PFSK-1 (cell line): ENCODE results near the gene CX3CL1.
A peak's percentile ranks its signal among the peaks of the same experiment; 100 is the strongest.

Source experiments
- FOXP2 ChIP-seq: optimal IDR thresholded peaks from 2 replicates; pipeline ENCODE3; 2011; ENCODE audit warnings: borderline replicate concordance, control low read depth, inconsistent platforms; ENCODE audit not compliant: insufficient read depth; ENCODE audit errors: extremely low read length, extremely low read depth
- POLR2AphosphoS5 ChIP-seq: IDR thresholded peaks from 2 replicates; pipeline ENCODE4 v1.6.1; 2012; ENCODE audit warnings: low read depth, mild to moderate bottlenecking, control low read depth, low read length, moderate library complexity
- SIN3A ChIP-seq: IDR thresholded peaks from 2 replicates; pipeline ENCODE4 v1.6.1; 2012; ENCODE audit warnings: mild to moderate bottlenecking, low read length, moderate library complexity, borderline replicate concordance; ENCODE audit not compliant: insufficient read depth
- TAF1 ChIP-seq: IDR thresholded peaks from 2 replicates; pipeline ENCODE4 v1.6.1; 2012; ENCODE audit warnings: low read length, control low read depth, borderline replicate concordance; ENCODE audit not compliant: insufficient read depth
- TF ChIP-seq, protein P1 (sequence below), 2 experiments: IDR thresholded peaks; 2 replicates each; pipeline versions ENCODE4 v1.6.1 to v1.8.0; 2011 to 2012; ENCODE audit warnings: low read depth in 2 of 2, low read length in 2 of 2, control low read depth in 1 of 2, inconsistent platforms in 1 of 2, mild to moderate bottlenecking in 1 of 2, moderate library complexity in 1 of 2; ENCODE audit not compliant: insufficient read depth in 1 of 2

The CX3CL1 gene

DNA sequence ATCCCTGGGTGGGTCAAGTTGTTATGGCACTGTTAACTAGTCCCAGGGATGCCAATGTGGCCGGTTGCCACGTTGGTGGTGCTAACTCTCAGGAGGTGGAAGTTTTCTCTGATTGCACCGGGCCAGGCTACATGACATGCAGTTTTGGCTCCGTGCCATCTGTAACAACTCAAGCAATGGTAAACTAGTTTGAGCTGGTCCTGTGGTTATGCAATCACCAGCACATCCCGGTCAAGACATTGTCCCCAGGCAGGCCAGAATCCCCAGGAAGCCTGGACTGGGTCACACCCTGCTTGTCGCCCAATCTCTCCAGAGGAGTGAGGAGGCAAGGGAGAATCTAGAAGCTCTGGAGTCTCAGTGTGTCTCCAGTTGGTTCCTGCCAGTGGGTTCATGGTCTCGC, 22.2 kb downstream of the CX3CL1 start:
- TF ChIP-seq SIN3A (no peak), FOXP2 (no peak), POLR2AphosphoS5 (no peak), TAF1 (no peak)
- TF ChIP-seq, protein P1, sequence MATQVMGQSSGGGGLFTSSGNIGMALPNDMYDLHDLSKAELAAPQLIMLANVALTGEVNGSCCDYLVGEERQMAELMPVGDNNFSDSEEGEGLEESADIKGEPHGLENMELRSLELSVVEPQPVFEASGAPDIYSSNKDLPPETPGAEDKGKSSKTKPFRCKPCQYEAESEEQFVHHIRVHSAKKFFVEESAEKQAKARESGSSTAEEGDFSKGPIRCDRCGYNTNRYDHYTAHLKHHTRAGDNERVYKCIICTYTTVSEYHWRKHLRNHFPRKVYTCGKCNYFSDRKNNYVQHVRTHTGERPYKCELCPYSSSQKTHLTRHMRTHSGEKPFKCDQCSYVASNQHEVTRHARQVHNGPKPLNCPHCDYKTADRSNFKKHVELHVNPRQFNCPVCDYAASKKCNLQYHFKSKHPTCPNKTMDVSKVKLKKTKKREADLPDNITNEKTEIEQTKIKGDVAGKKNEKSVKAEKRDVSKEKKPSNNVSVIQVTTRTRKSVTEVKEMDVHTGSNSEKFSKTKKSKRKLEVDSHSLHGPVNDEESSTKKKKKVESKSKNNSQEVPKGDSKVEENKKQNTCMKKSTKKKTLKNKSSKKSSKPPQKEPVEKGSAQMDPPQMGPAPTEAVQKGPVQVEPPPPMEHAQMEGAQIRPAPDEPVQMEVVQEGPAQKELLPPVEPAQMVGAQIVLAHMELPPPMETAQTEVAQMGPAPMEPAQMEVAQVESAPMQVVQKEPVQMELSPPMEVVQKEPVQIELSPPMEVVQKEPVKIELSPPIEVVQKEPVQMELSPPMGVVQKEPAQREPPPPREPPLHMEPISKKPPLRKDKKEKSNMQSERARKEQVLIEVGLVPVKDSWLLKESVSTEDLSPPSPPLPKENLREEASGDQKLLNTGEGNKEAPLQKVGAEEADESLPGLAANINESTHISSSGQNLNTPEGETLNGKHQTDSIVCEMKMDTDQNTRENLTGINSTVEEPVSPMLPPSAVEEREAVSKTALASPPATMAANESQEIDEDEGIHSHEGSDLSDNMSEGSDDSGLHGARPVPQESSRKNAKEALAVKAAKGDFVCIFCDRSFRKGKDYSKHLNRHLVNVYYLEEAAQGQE (IDR thresholded peaks at IDR 0.05; ENCODE audit: insufficient read depth in 1 of 2, low read depth in 2 of 2, low read length in 2 of 2), result no peak

DNA sequence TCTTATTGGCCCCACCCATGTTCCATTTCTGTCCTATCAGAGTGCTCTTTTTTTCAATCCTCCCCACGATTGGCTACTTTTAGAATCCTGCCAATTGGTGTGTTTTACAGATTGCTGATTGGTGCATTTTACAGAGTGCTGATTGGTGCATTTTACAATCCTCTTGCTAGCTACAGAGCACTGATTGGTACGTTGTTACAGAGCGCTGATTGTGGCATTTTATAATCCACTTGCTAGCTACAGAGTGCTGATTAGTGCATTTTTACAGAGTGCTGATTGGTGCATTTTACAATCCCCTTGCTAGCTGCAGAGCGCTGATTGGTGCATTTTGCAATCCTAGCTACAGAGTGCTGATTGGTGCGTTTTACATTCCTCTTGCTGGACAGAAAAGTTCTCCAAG, 22.7 kb downstream of the CX3CL1 start:
- TF ChIP-seq, protein P1 (IDR thresholded peaks at IDR 0.05; ENCODE audit: insufficient read depth in 1 of 2, low read depth in 2 of 2, low read length in 2 of 2), result no peak
- TF ChIP-seq POLR2AphosphoS5 (no peak), FOXP2 (no peak), SIN3A (no peak), TAF1 (no peak)

DNA sequence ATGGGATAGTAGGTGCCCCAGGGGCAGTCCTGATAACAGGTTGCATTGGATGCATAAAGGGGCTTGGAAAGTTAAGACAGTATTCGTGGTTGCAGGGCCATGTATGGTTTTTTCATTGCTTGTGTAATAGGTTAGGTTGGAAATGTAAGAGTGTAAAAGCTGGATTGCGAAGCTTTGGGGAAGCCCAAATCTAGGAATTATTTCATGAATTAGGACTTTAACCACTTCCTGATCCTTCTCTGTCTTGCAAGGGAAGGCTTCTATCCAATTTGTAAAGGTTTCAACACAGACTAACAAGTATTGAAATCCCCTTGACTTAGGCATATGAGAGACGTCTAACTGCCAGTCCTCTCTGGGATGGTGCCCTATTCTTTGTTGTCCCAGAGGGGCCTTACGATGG, 24.5 kb downstream of the CX3CL1 start:
- TF ChIP-seq, protein P1 (IDR thresholded peaks at IDR 0.05; ENCODE audit: insufficient read depth in 1 of 2, low read depth in 2 of 2, low read length in 2 of 2), result no peak
- TF ChIP-seq TAF1 (no peak), FOXP2 (no peak), POLR2AphosphoS5 (no peak), SIN3A (no peak)

DNA sequence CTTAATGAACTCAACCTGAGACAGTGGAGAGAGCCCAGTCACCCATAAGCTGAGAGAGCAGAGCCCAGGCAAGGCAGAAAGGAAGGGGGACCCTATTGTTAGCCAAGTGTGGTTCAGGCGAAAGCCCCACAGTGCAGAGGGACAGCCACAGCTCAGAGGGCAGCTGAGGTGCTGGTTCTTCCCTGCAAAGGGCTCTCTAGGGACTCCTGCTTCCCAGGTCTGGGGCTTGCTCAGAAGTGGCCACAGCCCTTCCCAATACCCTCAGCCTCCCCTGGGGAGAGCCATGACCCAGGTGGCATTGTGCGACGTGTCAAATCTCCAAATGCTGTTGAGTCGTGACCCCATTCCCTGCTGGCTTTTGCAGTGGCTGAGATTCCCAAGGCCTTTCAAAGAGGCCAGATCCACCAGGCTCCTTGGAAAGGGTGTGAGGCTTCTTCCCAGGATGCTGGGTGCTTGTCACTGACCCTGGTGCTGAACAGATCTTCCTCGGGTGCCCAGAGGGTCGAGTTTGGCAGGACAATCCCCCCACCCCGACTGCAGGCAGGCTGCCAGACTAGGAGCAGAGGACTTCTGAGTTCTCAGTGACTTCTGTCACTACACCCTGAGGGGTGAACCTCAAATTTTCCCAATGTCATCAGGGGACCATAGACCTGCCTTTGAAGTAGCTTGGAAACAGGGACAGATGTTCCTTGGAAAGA, 29.8 kb downstream of the CX3CL1 start:
- TF ChIP-seq POLR2AphosphoS5, result no peak
- TF ChIP-seq, protein P1 (IDR thresholded peaks at IDR 0.05; ENCODE audit: insufficient read depth in 1 of 2, low read depth in 2 of 2, low read length in 2 of 2), result peak; percentile 40 to 80; a peak in 2 of 4 replicates
